Activated CD4-positive, alpha-beta T cell treated with anti-CD3 and anti-CD28 coated beads, Interleukin-2, amount 10 ng/mL, durations not matched to agents 7 days and 5 days (primary cell): ENCODE results near the gene GABRR3. TPM values are rescaled to one million over a fixed set of nuclear protein-coding genes. Genes with fewer than 3 reads are reported as not detected.

Experiments used
- CTCF ChIA-PET: fragments of 350-600 bp; sonication (Branson Sonifier 250); formaldehyde crosslinking; loops from one replicate; lab custom pipeline; 2021; ENCODE audit warnings: antibody characterized with exemption; lab: Charles Lee
- POLR2A ChIA-PET: fragments of 350-600 bp; sonication (Branson Sonifier 250); formaldehyde crosslinking; loops from one replicate; lab custom pipeline; 2021; ENCODE audit warnings: antibody characterized with exemption; lab: Charles Lee
- DNase-seq: peaks from one replicate; pipeline ENCODE4 v3.0.0-alpha.2; 2020
- H3K27ac Mint-ChIP-seq: one replicate; pipeline ENCODE4 v1.8.0; 2021; ENCODE audit warnings: mild to moderate bottlenecking, moderate library complexity, mixed read lengths
- H3K27me3 Mint-ChIP-seq: one replicate; pipeline ENCODE4 v1.8.0; 2021; ENCODE audit warnings: mixed read lengths
- H3K36me3 Mint-ChIP-seq: one replicate; pipeline ENCODE4 v1.8.0; 2021; ENCODE audit warnings: low read depth, mixed read lengths
- H3K4me1 Mint-ChIP-seq: one replicate; pipeline ENCODE4 v1.8.0; 2021; ENCODE audit warnings: mixed read lengths
- H3K4me3 Mint-ChIP-seq: one replicate; pipeline ENCODE4 v1.8.0; 2021; ENCODE audit warnings: mild to moderate bottlenecking, moderate library complexity, mixed read lengths
- H3K9me3 Mint-ChIP-seq: one replicate; pipeline ENCODE4 v1.8.0; 2021; ENCODE audit warnings: mixed read lengths
- total RNA-seq, 2 experiments: library from RNA; stranded (reverse); gene quantifications; one replicate each; pipeline ENCODE4 v1.2.3, GENCODE V29; 2021

GABRR3 gene
- total RNA-seq, 2 experiments from 2014 or later: not detected

GRCh38 chr3:97979610-97980009 is 55.5 kb downstream of the GABRR3 start:
- Mint-ChIP-seq H3K27me3 (peaks cover 1% of the 10 kb centered on the region), H3K9me3 (peaks cover 2% of the 10 kb centered on the region), H3K4me1 (peaks cover 35% of the 10 kb centered on the region), H3K27ac (no peak overlapping the region), H3K36me3 (peaks cover 2% of the 10 kb centered on the region), H3K4me3 (no peak overlapping the region)
- CTCF ChIA-PET: interaction anchor here (0.5 to 1.5 kb wide), 4 partner anchors 11 to 139 kb away, joined by 3 to 4 read pairs (median 3); no protein-coding TSS in a partner anchor
- POLR2A ChIA-PET: no interaction called here
- DNase-seq: no peak

- Mint-ChIP-seq H3K27ac (no peak overlapping the region), H3K27me3 (no peaks in the 10 kb centered on the region), H3K36me3 (peaks cover 4% of the 10 kb centered on the region), H3K4me3 (no peak overlapping the region), H3K9me3 (peaks cover 2% of the 10 kb centered on the region), H3K4me1 (peaks cover 40% of the 10 kb centered on the region)
- DNase-seq: no peak
- ChIA-PET CTCF (interaction anchor here (1.5 kb wide), 1 partner anchor 47 kb away, joined by 4 read pairs; no protein-coding TSS in a partner anchor), POLR2A (no interaction called here)
Measured at GRCh38 chr3:97975466-97975865, 59.6 kb downstream of the GABRR3 start.

GRCh38 chr3:97974996-97975395 is 60.1 kb downstream of the GABRR3 start:
- Mint-ChIP-seq H3K9me3 (no peaks in the 10 kb centered on the region), H3K27me3 (no peaks in the 10 kb centered on the region), H3K4me1 (peaks cover 45% of the 10 kb centered on the region), H3K27ac (no peak overlapping the region), H3K4me3 (no peak overlapping the region), H3K36me3 (peaks cover 5% of the 10 kb centered on the region)
- ChIA-PET POLR2A (no interaction called here), CTCF (interaction anchor here (1.5 kb wide), 1 partner anchor 48 kb away, joined by 4 read pairs; no protein-coding TSS in a partner anchor)
- no peak for DNase-seq

- Mint-ChIP-seq H3K27me3 (no peaks in the 10 kb centered on the region), H3K4me3 (peak overlapping the region; percentile 69), H3K27ac (peak overlapping the region; percentile 81), H3K9me3 (no peaks in the 10 kb centered on the region), H3K36me3 (peaks cover 7% of the 10 kb centered on the region), H3K4me1 (peaks cover 65% of the 10 kb centered on the region)
- ChIA-PET POLR2A (no interaction called here), CTCF (no interaction called here)
- DNase-seq: no peak
Measured at GRCh38 chr3:97972976-97973375, 62.1 kb downstream of the GABRR3 start.

GRCh38 chr3:97971679-97972567 is 63.2 kb downstream of the GABRR3 start, which contains the start of gene RIOX2:
Gene RIOX2, minus strand, starts transcription at chr3:97972431. Its CDS starts 4,838 bp downstream, at chr3:97967593.
- DNase-seq: peak; percentile 85
- H3K4me1 Mint-ChIP-seq: peaks cover 76% of the 10 kb centered on the region
- no peaks in the 10 kb centered on the region for H3K9me3 Mint-ChIP-seq
- peak within 1 kb of the TSS; percentile 84 for H3K4me3 Mint-ChIP-seq
- CTCF ChIA-PET: interaction anchor here (0.9 to 1.3 kb wide), 2 partner anchors 20 to 26 kb away, joined by 3 read pairs; no protein-coding TSS in a partner anchor
- H3K27ac Mint-ChIP-seq: peak within 1 kb of the TSS; percentile 92
- no peaks in the 10 kb centered on the region for H3K27me3 Mint-ChIP-seq
- H3K36me3 Mint-ChIP-seq: peaks cover 13% of the 10 kb centered on the region
- POLR2A ChIA-PET: interaction anchor here (0.8 to 1.2 kb wide), 3 partner anchors 10 to 50 kb away, joined by 3 to 5 read pairs (median 3); no protein-coding TSS in a partner anchor

- ChIA-PET POLR2A (interaction anchor here (1.2 kb wide), 1 partner anchor 39 kb away, joined by 3 read pairs; no protein-coding TSS in a partner anchor), CTCF (interaction anchor here (0.9 to 2.4 kb wide), 3 partner anchors 10 to 26 kb away, joined by 3 to 9 read pairs (median 3); no protein-coding TSS in a partner anchor)
- DNase-seq: no peak
- peaks cover 20% of the 10 kb centered on the region for H3K36me3 Mint-ChIP-seq
- peaks cover 81% of the 10 kb centered on the region for H3K4me1 Mint-ChIP-seq
- peak overlapping the region; percentile 84 for H3K4me3 Mint-ChIP-seq
- peak overlapping the region; percentile 92 for H3K27ac Mint-ChIP-seq
- no peaks in the 10 kb centered on the region for H3K27me3 Mint-ChIP-seq
- no peaks in the 10 kb centered on the region for H3K9me3 Mint-ChIP-seq
Measured at GRCh38 chr3:97970956-97971620, 64.0 kb downstream of the GABRR3 start.

- H3K4me3 Mint-ChIP-seq: peak overlapping the region; percentile 84
- H3K27ac Mint-ChIP-seq: peak overlapping the region; percentile 43
- ChIA-PET CTCF (interaction anchor here (0.6 to 2.4 kb wide), 4 partner anchors 9 to 149 kb away, joined by 3 to 9 read pairs (median 3); no protein-coding TSS in a partner anchor), POLR2A (no interaction called here)
- no peak for DNase-seq
- no peaks in the 10 kb centered on the region for H3K27me3 Mint-ChIP-seq
- peaks cover 87% of the 10 kb centered on the region for H3K4me1 Mint-ChIP-seq
- H3K9me3 Mint-ChIP-seq: no peaks in the 10 kb centered on the region
- H3K36me3 Mint-ChIP-seq: peaks cover 28% of the 10 kb centered on the region
Measured at GRCh38 chr3:97970156-97970555, 65.0 kb downstream of the GABRR3 start.

GRCh38 chr3:97969541-97969940 is 65.6 kb downstream of the GABRR3 start:
- no peaks in the 10 kb centered on the region for H3K27me3 Mint-ChIP-seq
- POLR2A ChIA-PET: no interaction called here
- peaks cover 32% of the 10 kb centered on the region for H3K36me3 Mint-ChIP-seq
- no peak overlapping the region for H3K27ac Mint-ChIP-seq
- H3K9me3 Mint-ChIP-seq: no peaks in the 10 kb centered on the region
- CTCF ChIA-PET: interaction anchor here (0.6 to 2.4 kb wide), 7 partner anchors 9 to 148 kb away, joined by 3 to 9 read pairs (median 3); no protein-coding TSS in a partner anchor
- H3K4me3 Mint-ChIP-seq: no peak overlapping the region
- H3K4me1 Mint-ChIP-seq: peaks cover 84% of the 10 kb centered on the region
- no peak for DNase-seq

GRCh38 chr3:97968376-97968775 is 66.7 kb downstream of the GABRR3 start:
- DNase-seq: peak; percentile 34

GRCh38 chr3:97967966-97968365 is 67.1 kb downstream of the GABRR3 start:
- peaks cover 78% of the 10 kb centered on the region for H3K4me1 Mint-ChIP-seq
- ChIA-PET CTCF (interaction anchor here (0.8 to 1.6 kb wide), 9 partner anchors 11 to 581 kb away, joined by 3 to 5 read pairs (median 3); no protein-coding TSS in a partner anchor), POLR2A (interaction anchor here (0.7 kb wide), 1 partner anchor 569 kb away, joined by 3 read pairs; no protein-coding TSS in a partner anchor)
- H3K9me3 Mint-ChIP-seq: no peaks in the 10 kb centered on the region
- H3K27ac Mint-ChIP-seq: no peak overlapping the region
- no peak for DNase-seq
- H3K4me3 Mint-ChIP-seq: no peak overlapping the region
- no peaks in the 10 kb centered on the region for H3K27me3 Mint-ChIP-seq
- peaks cover 43% of the 10 kb centered on the region for H3K36me3 Mint-ChIP-seq

More at GRCh38 chr3:97968376-97968775, 66.7 kb downstream of the GABRR3 start:
- peaks cover 81% of the 10 kb centered on the region for H3K4me1 Mint-ChIP-seq
- peaks cover 42% of the 10 kb centered on the region for H3K36me3 Mint-ChIP-seq
- H3K27ac Mint-ChIP-seq: peak overlapping the region; percentile 14
- H3K9me3 Mint-ChIP-seq: no peaks in the 10 kb centered on the region
- CTCF ChIA-PET: interaction anchor here (0.8 to 2.4 kb wide), 9 partner anchors 7 to 580 kb away, joined by 3 to 9 read pairs (median 3); no protein-coding TSS in a partner anchor
- POLR2A ChIA-PET: interaction anchor here (0.6 to 0.7 kb wide), 2 partner anchors 36 to 568 kb away, joined by 3 read pairs; no protein-coding TSS in a partner anchor
- no peak overlapping the region for H3K4me3 Mint-ChIP-seq
- H3K27me3 Mint-ChIP-seq: no peaks in the 10 kb centered on the region

- DNase-seq: no peak
- ChIA-PET CTCF (interaction anchor here (1.2 to 2.0 kb wide), 2 partner anchors 8 to 16 kb away, joined by 3 to 9 read pairs; no protein-coding TSS in a partner anchor), POLR2A (no interaction called here)
- Mint-ChIP-seq H3K4me3 (no peak overlapping the region), H3K27ac (no peak overlapping the region), H3K9me3 (no peaks in the 10 kb centered on the region), H3K4me1 (peaks cover 40% of the 10 kb centered on the region), H3K36me3 (peaks cover 65% of the 10 kb centered on the region), H3K27me3 (no peaks in the 10 kb centered on the region)
Measured at GRCh38 chr3:97960993-97961766, 73.9 kb downstream of the GABRR3 start.
